CD14-positive monocyte (primary cell): ENCODE data around the gene C22orf39. TPM values are rescaled to one million over a fixed set of nuclear protein-coding genes. Genes with fewer than 3 reads are reported as not detected.

ENCODE experiments used
- DNase-seq, 3 donors: peaks; one replicate each; pipeline ENCODE4 v3.0.0-alpha.2; 2011 to 2022
- H2AFZ ChIP-seq: 2 replicates; pipeline ENCODE4 v1.6.0; 2012; ENCODE audit warnings: mild to moderate bottlenecking, low read depth, low read length, inconsistent platforms; ENCODE audit not compliant: insufficient read depth, poor library complexity, severe bottlenecking
- H3K27ac ChIP-seq, 2 donors: 1 replicate in 1 of 2; 2 replicates in 1 of 2; pipeline ENCODE4 v1.5.1; 2012 to 2013; ENCODE audit warnings: low read length in 2 of 2, control low read depth in 1 of 2, inconsistent platforms in 1 of 2, low read depth in 1 of 2, mild to moderate bottlenecking in 1 of 2
- H3K27me3 ChIP-seq, 2 donors: one replicate each; pipeline versions ENCODE4 v1.6.0 to v1.6.1; 2011 to 2013; ENCODE audit warnings: low read length in 2 of 2; ENCODE audit not compliant: control insufficient read depth in 2 of 2, insufficient read depth in 2 of 2
- H3K36me3 ChIP-seq, 2 donors: replicated peaks in 1 of 2; 1 replicate in 1 of 2; 2 replicates in 1 of 2; pipeline versions ENCODE4 v1.5.1 to v1.6.1; 2012 to 2013; ENCODE audit warnings: low read length in 2 of 2, control low read depth in 1 of 2, inconsistent platforms in 1 of 2, mild to moderate bottlenecking in 1 of 2; ENCODE audit not compliant: insufficient read depth in 2 of 2, control insufficient read depth in 1 of 2
- H3K4me1 ChIP-seq, 2 donors: 1 replicate in 1 of 2; 2 replicates in 1 of 2; pipeline versions ENCODE4 v1.5.1 to v1.6.1; 2012 to 2013; ENCODE audit warnings: low read length in 2 of 2, control low read depth in 1 of 2, inconsistent platforms in 1 of 2, mild to moderate bottlenecking in 1 of 2, moderate library complexity in 1 of 2; ENCODE audit not compliant: insufficient read depth in 2 of 2, control insufficient read depth in 1 of 2
- H3K4me2 ChIP-seq: replicated peaks from 2 replicates; pipeline ENCODE3; 2012; ENCODE audit warnings: low read length, moderate library complexity, mild to moderate bottlenecking; ENCODE audit not compliant: poor library complexity, severe bottlenecking; ENCODE audit errors: extremely low read depth
- H3K4me3 ChIP-seq, 3 experiments: fragments of 200-600 bp in 1 of 3; sonication (generic) in 1 of 3; replicated peaks in 1 of 3; 1 replicate in 2 of 3; 2 replicates in 1 of 3; pipeline ENCODE4 v1.5.1; 2011 to 2013; ENCODE audit warnings: low read length in 3 of 3, mild to moderate bottlenecking in 3 of 3, control low read depth in 2 of 3, low read depth in 2 of 3, inconsistent platforms in 1 of 3, moderate library complexity in 1 of 3
- H3K79me2 ChIP-seq: 2 replicates; pipeline ENCODE4 v1.6.0; 2012; ENCODE audit warnings: mild to moderate bottlenecking, control low read depth, inconsistent platforms, low read length, moderate library complexity; ENCODE audit not compliant: insufficient read depth
- H3K9ac ChIP-seq: 2 replicates; pipeline ENCODE4 v1.6.0; 2017; ENCODE audit warnings: low read length, mild to moderate bottlenecking; ENCODE audit not compliant: insufficient read depth, poor library complexity, severe bottlenecking
- H3K9me3 ChIP-seq, 2 donors: replicated peaks in 1 of 2; 1 replicate in 1 of 2; 2 replicates in 1 of 2; pipeline versions ENCODE4 v1.5.1 to v1.6.1; 2012 to 2013; ENCODE audit warnings: low read length in 2 of 2, control low read depth in 1 of 2; ENCODE audit not compliant: control insufficient read depth in 1 of 2, insufficient read depth in 1 of 2
- H4K20me1 ChIP-seq: 2 replicates; pipeline ENCODE4 v1.6.0; 2012; ENCODE audit warnings: mild to moderate bottlenecking, low read length, control low read depth, moderate library complexity; ENCODE audit not compliant: insufficient read depth
- H3K27ac Mint-ChIP-seq, 7 donors: one replicate each; pipeline ENCODE4 v1.8.0; 2020; ENCODE audit warnings: mild to moderate bottlenecking in 7 of 7, mixed read lengths in 7 of 7, moderate library complexity in 6 of 7, inconsistent platforms in 2 of 7
- H3K27me3 Mint-ChIP-seq, 3 donors: one replicate each; pipeline ENCODE4 v1.8.0; 2021 to 2022; ENCODE audit warnings: low read depth in 3 of 3, mild to moderate bottlenecking in 3 of 3, mixed read lengths in 3 of 3, moderate library complexity in 3 of 3, inconsistent platforms in 1 of 3
- H3K36me3 Mint-ChIP-seq, 2 donors: one replicate each; pipeline ENCODE4 v1.8.0; 2020; ENCODE audit warnings: mixed read lengths in 2 of 2, inconsistent platforms in 1 of 2, mild to moderate bottlenecking in 1 of 2
- H3K4me1 Mint-ChIP-seq: one replicate; pipeline ENCODE4 v1.8.0; 2020; ENCODE audit warnings: mild to moderate bottlenecking, mixed read lengths
- H3K4me3 Mint-ChIP-seq, 2 donors: one replicate each; pipeline ENCODE4 v1.8.0; 2020; ENCODE audit warnings: mild to moderate bottlenecking in 2 of 2, mixed read lengths in 2 of 2, moderate library complexity in 1 of 2
- H3K9me3 Mint-ChIP-seq, 7 donors: one replicate each; pipeline ENCODE4 v1.8.0; 2020 to 2022; ENCODE audit warnings: mixed read lengths in 7 of 7, mild to moderate bottlenecking in 6 of 7, moderate library complexity in 6 of 7, inconsistent platforms in 2 of 7
- WGBS: methylation state at CpG from one replicate; pipeline ENCODE4 v1.1.5; 2013; ENCODE audit warnings: missing lambda C conversion rate; ENCODE audit not compliant: insufficient coverage; 5-methylcytosine and 5-hydroxymethylcytosine counted together
- intact Hi-C, 2 donors: fragments of 100-400 bp; cut with micrococcal nuclease; formaldehyde crosslinking; loops; one replicate each; pipeline versions ENCODE4 v1.15.0 to v1.15.1; 2023
- polyA minus RNA-seq: library from RNA; depleted of rRNA, polyadenylated mRNA; stranded (reverse); fragments of >200 nt; gene quantifications from 2 replicates; pipeline ENCODE4 v1.2.3, GENCODE V29; 2012
- polyA plus RNA-seq, 3 donors: library from polyadenylated mRNA; depleted of rRNA in 1 of 3; unstranded in 2 of 3; stranded (reverse) in 1 of 3; fragments of 300-500 nt in 2 of 3; fragments of >200 nt in 1 of 3; fragmentation: Illumina TruSeq in 2 of 3; gene quantifications; 1 replicate in 2 of 3; 2 replicates in 1 of 3; pipeline ENCODE4 v1.2.3, GENCODE V29; 2012 to 2021
- total RNA-seq, 12 experiments: library from RNA in 1 of 12; stranded (reverse) in 1 of 12; fragments of 120-200 nt in 1 of 12; gene quantifications; one replicate each; pipeline ENCODE4 v1.2.4 and lab custom pipeline; 2013 to 2026; ENCODE audit warnings: mixed read lengths in 6 of 12, inconsistent platforms in 1 of 12
- TF ChIP-seq, protein P1 (sequence below): fragments of 200-600 bp; IDR thresholded peaks from one replicate; pipeline ENCODE4 v1.8.0; 2022; ENCODE audit warnings: antibody characterized with exemption, mild to moderate bottlenecking

Gene C22orf39, protein sequence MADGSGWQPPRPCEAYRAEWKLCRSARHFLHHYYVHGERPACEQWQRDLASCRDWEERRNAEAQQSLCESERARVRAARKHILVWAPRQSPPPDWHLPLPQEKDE
- total RNA-seq (2013), result 29.2 TPM
- 10 to 100 TPM; 21.2 to 40.3 (median 38.4) TPM for polyA plus RNA-seq
- 18.1 and 30.6 TPM in 2 replicates for polyA minus RNA-seq
- 5.0 to 21.4 (median 11.7) reads per million in 11 experiments for total RNA-seq (lab: John Stamatoyannopoulos, UW)

DNA sequence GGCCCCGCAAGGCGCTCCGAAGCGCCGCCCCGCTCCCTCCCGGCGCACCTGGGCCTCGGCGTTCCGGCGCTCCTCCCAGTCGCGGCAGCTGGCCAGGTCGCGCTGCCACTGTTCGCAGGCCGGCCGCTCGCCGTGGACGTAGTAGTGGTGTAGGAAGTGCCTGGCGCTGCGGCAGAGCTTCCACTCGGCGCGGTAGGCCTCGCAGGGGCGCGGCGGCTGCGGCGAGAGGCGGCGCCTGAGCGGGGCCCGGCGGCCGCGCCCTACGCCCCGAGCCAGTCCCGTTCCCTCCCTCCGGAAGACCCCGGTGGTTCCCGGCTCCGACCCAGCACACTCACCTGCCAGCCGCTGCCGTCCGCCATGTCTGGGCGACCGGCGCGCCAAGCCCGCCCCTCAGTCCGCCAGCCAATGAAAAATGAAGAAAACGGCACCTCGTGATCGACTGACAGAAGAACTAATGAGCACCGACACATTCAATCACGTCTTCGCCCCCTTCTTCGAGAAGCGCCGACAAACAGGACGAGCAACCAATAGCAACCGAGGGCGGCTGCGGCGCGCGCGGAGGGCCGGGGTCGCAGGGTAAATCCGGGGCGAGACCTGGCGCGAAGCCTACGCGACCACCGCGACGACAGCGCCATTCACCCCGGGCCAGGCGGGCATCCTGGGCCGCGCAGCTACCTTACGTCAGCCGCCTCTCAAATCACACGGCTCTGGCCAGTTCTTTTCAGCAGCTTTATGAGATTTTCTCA is at the start of gene C22orf39:
C22orf39 (minus strand) TSS at position 382 of the 746 bp plus-strand sequence; CDS start at position 359, 23 bp downstream.
- Histone ChIP-seq H3K9me3 (no peaks in the 10 kb centered on the region), H3K27me3 (no peaks in the 10 kb centered on the region), H3K9ac (peak within 1 kb of the TSS; percentile 93), H3K4me3 (peak within 1 kb of the TSS; percentile 54 to 82 (median 69)), H2AFZ (peak within 1 kb of the TSS; percentile 97), H4K20me1 (peaks cover 28% of the 10 kb centered on the region), H3K27ac (peak within 1 kb of the TSS; percentile 58 to 87), H3K4me1 (peaks cover 16 to 26% of the 10 kb centered on the region in 2 donors), H3K79me2 (peaks cover 52% of the 10 kb centered on the region), H3K36me3 (peaks cover 31 to 49% of the 10 kb centered on the region in 2 donors), H3K4me2 (peak within 1 kb of the TSS; percentile 84)
- TF ChIP-seq, protein P1, sequence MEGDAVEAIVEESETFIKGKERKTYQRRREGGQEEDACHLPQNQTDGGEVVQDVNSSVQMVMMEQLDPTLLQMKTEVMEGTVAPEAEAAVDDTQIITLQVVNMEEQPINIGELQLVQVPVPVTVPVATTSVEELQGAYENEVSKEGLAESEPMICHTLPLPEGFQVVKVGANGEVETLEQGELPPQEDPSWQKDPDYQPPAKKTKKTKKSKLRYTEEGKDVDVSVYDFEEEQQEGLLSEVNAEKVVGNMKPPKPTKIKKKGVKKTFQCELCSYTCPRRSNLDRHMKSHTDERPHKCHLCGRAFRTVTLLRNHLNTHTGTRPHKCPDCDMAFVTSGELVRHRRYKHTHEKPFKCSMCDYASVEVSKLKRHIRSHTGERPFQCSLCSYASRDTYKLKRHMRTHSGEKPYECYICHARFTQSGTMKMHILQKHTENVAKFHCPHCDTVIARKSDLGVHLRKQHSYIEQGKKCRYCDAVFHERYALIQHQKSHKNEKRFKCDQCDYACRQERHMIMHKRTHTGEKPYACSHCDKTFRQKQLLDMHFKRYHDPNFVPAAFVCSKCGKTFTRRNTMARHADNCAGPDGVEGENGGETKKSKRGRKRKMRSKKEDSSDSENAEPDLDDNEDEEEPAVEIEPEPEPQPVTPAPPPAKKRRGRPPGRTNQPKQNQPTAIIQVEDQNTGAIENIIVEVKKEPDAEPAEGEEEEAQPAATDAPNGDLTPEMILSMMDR, result no peak
- H3K36me3 Mint-ChIP-seq, result peaks cover 44 to 52% of the 10 kb centered on the region in 2 donors
- peak within 1 kb of the TSS; percentile 91 to 96 for H3K4me3 Mint-ChIP-seq
- H3K9me3 Mint-ChIP-seq, result peaks cover 0 to 1% (median 0%) of the 10 kb centered on the region in 7 donors
- WGBS, result under 1% methylated on average over 90 of the region's 92 CpGs
- DNase-seq, result peak; percentile 80 to 86 (median 84)
- H3K27me3 Mint-ChIP-seq, result no peaks in the 10 kb centered on the region
- intact Hi-C loops, result loop anchor here (2.0 kb wide), 1 partner anchor 15 kb away; the partner anchor contains the start of gene MRPL40 (in 2 of the 2)
- peaks cover 25% of the 10 kb centered on the region for H3K4me1 Mint-ChIP-seq
- H3K27ac Mint-ChIP-seq, result peak within 1 kb of the TSS; percentile 80 to 96 (median 94)

DNA sequence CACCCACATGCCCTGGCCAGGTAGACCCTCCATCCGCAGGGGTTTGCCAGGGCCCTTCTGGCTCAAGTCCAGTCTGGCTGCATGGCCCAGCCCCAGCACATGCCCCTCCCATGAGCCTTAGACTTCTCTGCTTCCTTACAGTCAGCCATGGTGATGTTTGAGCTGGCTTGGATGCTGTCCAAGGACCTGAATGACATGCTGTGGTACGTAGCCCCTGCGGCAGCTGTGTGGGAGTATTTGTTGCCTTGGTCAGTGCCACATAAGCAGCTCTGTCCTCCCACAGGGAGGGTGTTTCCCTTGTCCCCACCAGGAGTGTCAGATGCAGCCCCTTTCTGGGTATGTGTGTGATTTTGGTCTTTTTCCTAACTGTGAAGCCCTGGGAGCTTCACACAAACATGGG is 49.7 kb upstream of the C22orf39 start:
- TF ChIP-seq, protein P1, result no peak
- Histone ChIP-seq H3K9me3 (no peaks in the 10 kb centered on the region), H3K27me3 (no peaks in the 10 kb centered on the region), H4K20me1 (no peaks in the 10 kb centered on the region), H3K36me3 (peaks cover 21 to 61% of the 10 kb centered on the region in 2 donors), H2AFZ (no peak overlapping the region), H3K9ac (no peak overlapping the region), H3K4me3 (no peak overlapping the region), H3K4me2 (no peak overlapping the region), H3K4me1 (no peaks in the 10 kb centered on the region), H3K27ac (no peak overlapping the region), H3K79me2 (no peaks in the 10 kb centered on the region)
- intact Hi-C loops, result loop anchor here in 1 of 2 donors (10.0 kb wide), 1 partner anchor 138 kb away; no protein-coding TSS in a partner anchor
- WGBS, result 50% methylated on average over 1 of the region's 3 CpGs
- no peaks in the 10 kb centered on the region for H3K9me3 Mint-ChIP-seq
- H3K4me3 Mint-ChIP-seq, result no peak overlapping the region
- H3K36me3 Mint-ChIP-seq, result peaks cover 13 to 56% of the 10 kb centered on the region in 2 donors
- no peak for DNase-seq
- no peaks in the 10 kb centered on the region for H3K27me3 Mint-ChIP-seq
- no peaks in the 10 kb centered on the region for H3K4me1 Mint-ChIP-seq
- peak overlapping the region in 1 of 7 donors; percentile 31 for H3K27ac Mint-ChIP-seq
